ENCODE data around the gene IKBKE. TPM values are rescaled to one million over a fixed set of nuclear protein-coding genes. Genes with fewer than 3 reads are reported as not detected.

Gene IKBKE
- polyA plus RNA-seq, 2 of the 4 experiments (the other 2 are of a cell fraction), result 6.3 to 6.4 TPM

DNA sequence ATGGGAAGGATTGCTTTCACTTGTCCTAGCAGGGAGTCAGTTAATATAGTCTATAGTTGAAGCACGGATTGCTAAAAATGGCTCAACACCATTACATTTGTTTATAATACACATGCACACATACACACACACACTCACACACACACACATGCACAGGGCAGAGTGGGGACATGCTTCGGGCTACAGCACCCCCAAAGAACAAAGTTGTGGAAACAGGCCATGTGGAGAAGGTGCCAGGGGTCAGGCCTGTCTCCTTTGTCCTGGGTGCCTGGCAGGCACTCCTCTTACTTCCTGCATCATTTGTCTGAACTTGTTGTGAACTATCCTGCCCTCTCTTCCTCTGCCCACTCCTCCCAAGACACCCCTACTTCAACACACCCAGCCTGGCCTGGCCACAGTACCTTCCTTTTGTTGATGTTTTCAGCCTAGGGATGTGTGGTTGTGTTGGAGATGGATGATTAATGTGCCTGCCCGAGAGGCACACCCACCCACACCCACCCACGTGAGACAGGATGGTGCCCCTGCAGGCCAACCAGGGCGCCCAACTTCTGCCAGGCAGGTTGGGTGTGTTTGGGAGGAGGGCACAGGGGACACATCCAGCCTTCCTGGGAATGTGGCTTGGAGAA lies 54.6 kb downstream of the IKBKE start:
- ATAC-seq (peak; percentile 55 to 74; a peak in 4 of 6 replicates), DNase-seq (ENCODE audit: low read depth in 1 of 2, low spot score in 1 of 2) (peak in 1 of 2 experiments; percentile 52), FAIRE-seq (no peak)
- Histone ChIP-seq H3K27ac (no peak overlapping the region), H3K4me1 (peaks cover 5% of the 10 kb centered on the region; the same call in 1 of the 3 replicates), H3K4me2 (no peak overlapping the region), H3K9me3 (no peaks in the 10 kb centered on the region), H3K4me3 (no peak overlapping the region)
- CTCF ChIA-PET, result interaction anchor here (0.9 to 4.1 kb wide), 4 partner anchors 20 to 63 kb away, joined by 3 to 14 read pairs (median 4); no protein-coding TSS in a partner anchor
- WGBS (ENCODE audit: missing lambda C conversion rate), result 67% methylated on average over 4 of the region's 5 CpGs
- no peak for TF ChIP-seq HDAC2 (IDR thresholded peaks at IDR 0.05)
- no peak for TF ChIP-seq NFE2L2 (conservative IDR thresholded peaks at IDR 0.05; ENCODE audit: low read length)
- 0 out of 2 replicates have a peak, but pooled peaks have one; percentile 38 for TF ChIP-seq HOXB5 (CRISPR knock-in tag; IDR thresholded peaks at IDR 0.05)
- POLR2A ChIA-PET, result no interaction called here

DNA sequence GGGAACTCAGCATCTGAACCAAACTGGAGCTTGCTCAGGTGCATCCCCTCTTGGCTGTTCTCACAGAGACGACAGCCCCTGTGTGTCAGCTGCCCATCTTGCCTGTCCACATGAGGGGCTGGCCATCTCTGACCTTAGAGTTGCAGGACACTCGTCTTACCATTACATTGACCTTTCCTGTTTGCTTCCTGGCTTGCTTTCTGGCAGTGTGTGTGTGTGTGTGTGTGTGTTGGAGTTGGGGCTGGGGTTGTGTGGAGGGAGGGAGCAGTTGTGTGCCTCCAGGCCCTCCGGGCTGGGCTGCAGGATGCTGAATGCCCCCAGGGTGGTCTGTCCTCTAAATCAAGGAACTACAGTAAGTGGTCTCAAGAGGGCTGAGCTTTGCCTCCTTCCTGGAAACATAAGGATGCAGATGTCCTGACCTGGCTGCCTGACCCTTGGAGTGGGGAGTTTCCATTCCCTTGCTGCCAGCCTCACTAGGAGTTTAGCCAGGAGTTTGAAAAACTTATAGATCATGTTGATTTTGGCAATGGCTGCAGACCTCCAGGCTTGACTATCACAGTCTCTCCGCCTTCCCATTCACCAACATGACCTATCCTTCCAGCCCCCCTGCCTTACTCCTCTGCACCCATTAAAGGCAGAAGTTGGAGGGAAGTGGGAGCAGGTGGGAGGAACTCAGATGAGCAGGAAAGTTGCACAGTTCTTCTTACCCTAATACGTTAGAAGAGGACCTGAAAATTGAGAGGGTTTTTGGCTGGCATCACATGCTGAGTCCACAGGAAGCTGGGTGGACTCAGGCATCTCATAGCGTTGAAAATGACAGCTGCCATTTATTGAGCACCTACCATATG lies 56.0 kb downstream of the IKBKE start:
- Histone ChIP-seq H3K4me3 (no peak overlapping the region), H3K9me3 (no peaks in the 10 kb centered on the region), H3K4me2 (no peak overlapping the region), H3K4me1 (peaks cover 5% of the 10 kb centered on the region; the same call in 1 of the 3 replicates), H3K27ac (no peak overlapping the region)
- CTCF ChIA-PET, result interaction anchor here (1.3 to 4.1 kb wide), 3 partner anchors 19 to 64 kb away, joined by 3 to 14 read pairs (median 6); no protein-coding TSS in a partner anchor
- WGBS (ENCODE audit: missing lambda C conversion rate), result 51% methylated on average over 6 of the region's 6 CpGs
- TF ChIP-seq JUN (IDR thresholded peaks at IDR 0.05), result no peak
- no peak for TF ChIP-seq NFE2L2 (conservative IDR thresholded peaks at IDR 0.05; ENCODE audit: low read length)
- TF ChIP-seq, protein P1, sequence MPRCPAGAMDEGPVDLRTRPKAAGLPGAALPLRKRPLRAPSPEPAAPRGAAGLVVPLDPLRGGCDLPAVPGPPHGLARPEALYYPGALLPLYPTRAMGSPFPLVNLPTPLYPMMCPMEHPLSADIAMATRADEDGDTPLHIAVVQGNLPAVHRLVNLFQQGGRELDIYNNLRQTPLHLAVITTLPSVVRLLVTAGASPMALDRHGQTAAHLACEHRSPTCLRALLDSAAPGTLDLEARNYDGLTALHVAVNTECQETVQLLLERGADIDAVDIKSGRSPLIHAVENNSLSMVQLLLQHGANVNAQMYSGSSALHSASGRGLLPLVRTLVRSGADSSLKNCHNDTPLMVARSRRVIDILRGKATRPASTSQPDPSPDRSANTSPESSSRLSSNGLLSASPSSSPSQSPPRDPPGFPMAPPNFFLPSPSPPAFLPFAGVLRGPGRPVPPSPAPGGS (IDR thresholded peaks at IDR 0.05), result no peak
- TF ChIP-seq SMC3 (IDR thresholded peaks at IDR 0.05), result no peak
- TF ChIP-seq HDAC2 (IDR thresholded peaks at IDR 0.05), result no peak
- no peak for TF ChIP-seq CBX8 (IDR thresholded peaks at IDR 0.05)
- no peak for TF ChIP-seq EHF (CRISPR knock-in tag; IDR thresholded peaks at IDR 0.05)
- TF ChIP-seq HEYL (CRISPR knock-in tag; IDR thresholded peaks at IDR 0.05), result no peak
- ATAC-seq (no peak), DNase-seq (ENCODE audit: low read depth in 1 of 2, low spot score in 1 of 2) (no peak), FAIRE-seq (no peak)
- POLR2A ChIA-PET, result no interaction called here

DNA sequence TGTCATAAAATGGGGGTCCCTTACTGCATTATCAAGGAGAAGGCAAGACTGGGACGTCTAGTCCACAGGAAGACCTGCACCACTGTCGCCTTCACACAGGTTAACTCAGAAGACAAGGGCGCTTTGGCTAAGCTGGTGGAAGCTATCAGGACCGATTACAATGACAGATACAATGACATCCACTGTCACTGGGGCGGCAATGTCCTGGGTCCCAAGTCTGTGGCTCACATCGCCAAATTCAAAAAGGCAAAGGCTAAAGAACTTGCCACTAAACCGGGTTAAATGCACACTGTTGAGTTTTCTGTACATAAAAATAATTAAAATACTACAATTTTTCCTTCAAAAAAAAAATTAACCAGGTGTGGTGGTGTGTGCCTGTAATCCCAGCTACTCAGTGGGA lies 59.1 kb downstream of the IKBKE start:
- H3K4me3 ChIP-seq, result no peak overlapping the region
- H3K9me3 ChIP-seq, result no peaks in the 10 kb centered on the region
- POLR2A ChIA-PET, result no interaction called here
- DNase-seq (ENCODE audit: low read depth in 1 of 2, low spot score in 1 of 2) (no peak), ATAC-seq (no peak), FAIRE-seq (no peak)
- H3K4me2 ChIP-seq, result no peak overlapping the region
- peaks cover 5% of the 10 kb centered on the region; the same call in 1 of the 3 replicates for H3K4me1 ChIP-seq
- WGBS (ENCODE audit: missing lambda C conversion rate), result 60% methylated on average over 7 of the region's 7 CpGs
- no peak overlapping the region for H3K27ac ChIP-seq
- CTCF ChIA-PET, result interaction anchor here (0.9 to 2.0 kb wide), 3 partner anchors 12 to 40 kb away, joined by 5 to 8 read pairs (median 7); no protein-coding TSS in a partner anchor
- no peak for TF ChIP-seq TP53 (CRISPR knock-in tag; IDR thresholded peaks at IDR 0.05)
- TF ChIP-seq, protein P2, sequence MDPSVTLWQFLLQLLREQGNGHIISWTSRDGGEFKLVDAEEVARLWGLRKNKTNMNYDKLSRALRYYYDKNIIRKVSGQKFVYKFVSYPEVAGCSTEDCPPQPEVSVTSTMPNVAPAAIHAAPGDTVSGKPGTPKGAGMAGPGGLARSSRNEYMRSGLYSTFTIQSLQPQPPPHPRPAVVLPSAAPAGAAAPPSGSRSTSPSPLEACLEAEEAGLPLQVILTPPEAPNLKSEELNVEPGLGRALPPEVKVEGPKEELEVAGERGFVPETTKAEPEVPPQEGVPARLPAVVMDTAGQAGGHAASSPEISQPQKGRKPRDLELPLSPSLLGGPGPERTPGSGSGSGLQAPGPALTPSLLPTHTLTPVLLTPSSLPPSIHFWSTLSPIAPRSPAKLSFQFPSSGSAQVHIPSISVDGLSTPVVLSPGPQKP (IDR thresholded peaks at IDR 0.05; ENCODE audit: low read depth, low read length), result no peak
- no peak for TF ChIP-seq EHF (CRISPR knock-in tag; IDR thresholded peaks at IDR 0.05)
- no peak for TF ChIP-seq JUNB (IDR thresholded peaks at IDR 0.05)
- TF ChIP-seq, protein P3, sequence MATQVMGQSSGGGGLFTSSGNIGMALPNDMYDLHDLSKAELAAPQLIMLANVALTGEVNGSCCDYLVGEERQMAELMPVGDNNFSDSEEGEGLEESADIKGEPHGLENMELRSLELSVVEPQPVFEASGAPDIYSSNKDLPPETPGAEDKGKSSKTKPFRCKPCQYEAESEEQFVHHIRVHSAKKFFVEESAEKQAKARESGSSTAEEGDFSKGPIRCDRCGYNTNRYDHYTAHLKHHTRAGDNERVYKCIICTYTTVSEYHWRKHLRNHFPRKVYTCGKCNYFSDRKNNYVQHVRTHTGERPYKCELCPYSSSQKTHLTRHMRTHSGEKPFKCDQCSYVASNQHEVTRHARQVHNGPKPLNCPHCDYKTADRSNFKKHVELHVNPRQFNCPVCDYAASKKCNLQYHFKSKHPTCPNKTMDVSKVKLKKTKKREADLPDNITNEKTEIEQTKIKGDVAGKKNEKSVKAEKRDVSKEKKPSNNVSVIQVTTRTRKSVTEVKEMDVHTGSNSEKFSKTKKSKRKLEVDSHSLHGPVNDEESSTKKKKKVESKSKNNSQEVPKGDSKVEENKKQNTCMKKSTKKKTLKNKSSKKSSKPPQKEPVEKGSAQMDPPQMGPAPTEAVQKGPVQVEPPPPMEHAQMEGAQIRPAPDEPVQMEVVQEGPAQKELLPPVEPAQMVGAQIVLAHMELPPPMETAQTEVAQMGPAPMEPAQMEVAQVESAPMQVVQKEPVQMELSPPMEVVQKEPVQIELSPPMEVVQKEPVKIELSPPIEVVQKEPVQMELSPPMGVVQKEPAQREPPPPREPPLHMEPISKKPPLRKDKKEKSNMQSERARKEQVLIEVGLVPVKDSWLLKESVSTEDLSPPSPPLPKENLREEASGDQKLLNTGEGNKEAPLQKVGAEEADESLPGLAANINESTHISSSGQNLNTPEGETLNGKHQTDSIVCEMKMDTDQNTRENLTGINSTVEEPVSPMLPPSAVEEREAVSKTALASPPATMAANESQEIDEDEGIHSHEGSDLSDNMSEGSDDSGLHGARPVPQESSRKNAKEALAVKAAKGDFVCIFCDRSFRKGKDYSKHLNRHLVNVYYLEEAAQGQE (IDR thresholded peaks at IDR 0.05), result no peak
- no peak for TF ChIP-seq GATA3 (IDR thresholded peaks at IDR 0.05; ENCODE audit: borderline replicate concordance)
- no peak for TF ChIP-seq CBX8 (IDR thresholded peaks at IDR 0.05)
- no peak for TF ChIP-seq FOSB (CRISPR knock-in tag; IDR thresholded peaks at IDR 0.05)
- no peak for TF ChIP-seq RCOR1 (IDR thresholded peaks at IDR 0.05; ENCODE audit: low read depth, low read length)
- TF ChIP-seq PHF8 (IDR thresholded peaks at IDR 0.05; ENCODE audit: borderline replicate concordance, low read depth), result no peak
- no peak for TF ChIP-seq MAFK (IDR thresholded peaks at IDR 0.05; ENCODE audit: partially characterized antibody)
- TF ChIP-seq, protein P4, sequence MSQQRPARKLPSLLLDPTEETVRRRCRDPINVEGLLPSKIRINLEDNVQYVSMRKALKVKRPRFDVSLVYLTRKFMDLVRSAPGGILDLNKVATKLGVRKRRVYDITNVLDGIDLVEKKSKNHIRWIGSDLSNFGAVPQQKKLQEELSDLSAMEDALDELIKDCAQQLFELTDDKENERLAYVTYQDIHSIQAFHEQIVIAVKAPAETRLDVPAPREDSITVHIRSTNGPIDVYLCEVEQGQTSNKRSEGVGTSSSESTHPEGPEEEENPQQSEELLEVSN (IDR thresholded peaks at IDR 0.05; ENCODE audit: borderline replicate concordance, low read depth), result no peak
- TF ChIP-seq RAD21 (conservative IDR thresholded peaks at IDR 0.05 in 1 of 2, IDR thresholded peaks at IDR 0.05 in 1 of 2), result no peak
- TF ChIP-seq, protein P5, sequence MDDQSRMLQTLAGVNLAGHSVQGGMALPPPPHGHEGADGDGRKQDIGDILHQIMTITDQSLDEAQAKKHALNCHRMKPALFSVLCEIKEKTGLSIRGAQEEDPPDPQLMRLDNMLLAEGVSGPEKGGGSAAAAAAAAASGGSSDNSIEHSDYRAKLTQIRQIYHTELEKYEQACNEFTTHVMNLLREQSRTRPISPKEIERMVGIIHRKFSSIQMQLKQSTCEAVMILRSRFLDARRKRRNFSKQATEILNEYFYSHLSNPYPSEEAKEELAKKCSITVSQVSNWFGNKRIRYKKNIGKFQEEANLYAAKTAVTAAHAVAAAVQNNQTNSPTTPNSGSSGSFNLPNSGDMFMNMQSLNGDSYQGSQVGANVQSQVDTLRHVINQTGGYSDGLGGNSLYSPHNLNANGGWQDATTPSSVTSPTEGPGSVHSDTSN (IDR thresholded peaks at IDR 0.05), result no peak
- TF ChIP-seq, protein P6, sequence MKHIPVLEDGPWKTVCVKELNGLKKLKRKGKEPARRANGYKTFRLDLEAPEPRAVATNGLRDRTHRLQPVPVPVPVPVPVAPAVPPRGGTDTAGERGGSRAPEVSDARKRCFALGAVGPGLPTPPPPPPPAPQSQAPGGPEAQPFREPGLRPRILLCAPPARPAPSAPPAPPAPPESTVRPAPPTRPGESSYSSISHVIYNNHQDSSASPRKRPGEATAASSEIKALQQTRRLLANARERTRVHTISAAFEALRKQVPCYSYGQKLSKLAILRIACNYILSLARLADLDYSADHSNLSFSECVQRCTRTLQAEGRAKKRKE (CRISPR knock-in tag; IDR thresholded peaks at IDR 0.05; ENCODE audit: low read depth), result no peak
- no peak for TF ChIP-seq ZSCAN20 (CRISPR knock-in tag; IDR thresholded peaks at IDR 0.05)
